ENCODE data around the gene NMUR2.

The NMUR2 gene

DNA sequence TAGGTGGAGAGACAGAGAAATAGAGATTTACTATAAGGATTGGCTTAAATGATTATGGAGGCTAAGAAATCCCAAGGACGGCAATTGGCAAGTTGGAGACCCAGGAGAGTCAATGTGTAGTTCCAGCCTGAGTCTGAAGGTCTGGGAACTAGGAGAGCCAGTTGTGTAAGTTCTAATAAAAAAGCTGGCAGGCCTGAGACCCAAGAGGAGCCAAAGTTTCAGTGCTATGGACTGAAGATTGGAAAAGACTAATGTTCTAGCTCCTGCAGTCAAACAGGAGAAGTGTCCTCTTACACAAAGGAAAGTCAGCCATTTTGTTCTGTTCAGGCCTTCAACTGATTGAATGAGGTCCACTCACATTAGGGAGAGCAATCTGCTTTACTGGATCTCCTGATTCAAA is 50.0 kb downstream of the NMUR2 start:
- no peak for TF ChIP-seq ZNF274 (IDR thresholded peaks at IDR 0.05; ENCODE audit: low read depth, low read length)

DNA sequence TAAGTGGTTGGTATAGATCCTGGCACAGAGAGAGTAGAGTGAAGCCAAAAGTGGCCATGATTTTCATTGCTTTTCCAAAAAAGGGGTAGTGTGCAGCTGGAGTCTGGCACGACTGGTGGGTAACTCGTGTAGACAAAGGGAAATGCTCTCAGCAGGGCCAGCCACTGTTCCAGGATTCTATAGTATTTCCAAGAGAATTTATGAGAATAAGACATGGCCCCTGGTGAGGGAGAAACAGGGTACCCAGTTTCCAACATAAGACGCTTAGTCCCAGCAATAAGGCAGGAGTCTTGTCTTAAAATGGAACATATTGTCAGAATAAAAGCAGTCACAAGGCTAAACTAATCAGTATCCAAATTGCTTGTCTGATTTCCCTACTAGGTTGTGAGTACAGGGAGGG is 52.1 kb downstream of the NMUR2 start:
- no peak for TF ChIP-seq ZNF274 (IDR thresholded peaks at IDR 0.05; ENCODE audit: low read depth, low read length)

More for the DNA sequence above, 50.0 kb downstream of the NMUR2 start:
- H3K4me3 ChIP-seq (ENCODE audit: low read length), result no peak overlapping the region

DNA sequence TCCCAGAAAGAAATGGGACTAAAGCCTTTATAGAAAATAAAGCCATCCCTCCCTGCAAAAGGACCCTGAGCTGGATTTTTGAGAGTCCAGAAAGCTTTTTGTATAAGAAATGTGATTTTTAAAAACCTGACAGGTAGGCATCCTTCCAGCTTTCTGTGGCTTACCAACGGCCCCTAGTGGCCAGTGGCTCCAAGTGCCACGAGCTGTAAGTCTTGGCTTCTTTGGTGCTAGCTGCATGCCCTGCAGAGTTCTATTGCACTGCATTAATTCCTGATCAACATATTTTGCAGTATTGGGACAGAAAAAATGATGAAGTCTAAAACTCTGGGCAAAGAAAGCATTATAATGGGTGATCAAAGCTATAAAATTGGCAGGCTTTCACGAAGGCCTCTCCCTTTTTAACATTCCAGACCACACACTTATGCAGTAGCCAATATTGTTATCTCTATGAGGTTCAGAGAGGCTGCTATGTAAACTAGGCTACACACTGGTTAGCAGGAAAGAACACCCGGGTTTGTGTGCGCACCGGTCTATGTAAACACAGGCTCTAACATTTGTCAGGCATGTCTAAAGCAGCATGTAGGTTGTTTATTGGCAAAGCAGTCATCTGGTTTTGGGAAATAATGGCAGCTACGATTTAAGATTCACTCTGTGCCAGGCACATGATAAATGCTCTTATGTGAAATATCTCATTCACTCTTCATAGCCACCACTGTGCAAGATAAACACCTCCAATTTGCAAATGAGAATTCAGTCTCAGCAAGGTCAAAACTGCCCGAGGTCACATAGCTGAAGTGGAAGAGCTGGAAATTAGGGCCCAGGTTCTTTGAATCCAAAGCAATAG is 55.2 kb downstream of the NMUR2 start:
- H3K4me3 ChIP-seq (ENCODE audit: low read length), result no peak overlapping the region
- no peak for TF ChIP-seq ZNF274 (IDR thresholded peaks at IDR 0.05; ENCODE audit: low read depth, low read length)

More for the DNA sequence above, 52.1 kb downstream of the NMUR2 start:
- H3K4me3 ChIP-seq (ENCODE audit: low read length), result no peak overlapping the region

Measured in GM08714 (cell line).